Measurements from ENCODE around the gene GOLGA2.

Gene GOLGA2

GRCh38 chr9:128257907-128258306 lies 17.9 kb downstream of the GOLGA2 start:
- TF ChIP-seq CTCF (IDR thresholded peaks at IDR 0.05; ENCODE audit: insufficient read depth, low read depth, low read length, missing control alignments), result no peak
- H3K4me3 ChIP-seq (ENCODE audit: low read length), result no peak overlapping the region
- DNase-seq (ENCODE audit: low read depth), result no peak

- no peak overlapping the region for H3K4me3 ChIP-seq (ENCODE audit: low read length)
- TF ChIP-seq CTCF (IDR thresholded peaks at IDR 0.05; ENCODE audit: insufficient read depth, low read depth, low read length, missing control alignments), result no peak
- DNase-seq (ENCODE audit: low read depth), result no peak
Measured at GRCh38 chr9:128257086-128257825, 18.6 kb downstream of the GOLGA2 start.

- peak; percentile 84 for TF ChIP-seq CTCF (IDR thresholded peaks at IDR 0.05; ENCODE audit: insufficient read depth, low read depth, low read length, missing control alignments)
- no peak overlapping the region for H3K4me3 ChIP-seq (ENCODE audit: low read length)
- peak; percentile 47 for DNase-seq (ENCODE audit: low read depth)
Measured at GRCh38 chr9:128254855-128255759, 20.7 kb downstream of the GOLGA2 start.

- DNase-seq (ENCODE audit: low read depth), result no peak
- no peak for TF ChIP-seq CTCF (IDR thresholded peaks at IDR 0.05; ENCODE audit: insufficient read depth, low read depth, low read length, missing control alignments)
- no peak overlapping the region for H3K4me3 ChIP-seq (ENCODE audit: low read length)
Measured at GRCh38 chr9:128254362-128254761, 21.4 kb downstream of the GOLGA2 start.

GRCh38 chr9:128253991-128254346 lies 21.8 kb downstream of the GOLGA2 start:
- DNase-seq (ENCODE audit: low read depth), result no peak
- no peak for TF ChIP-seq CTCF (IDR thresholded peaks at IDR 0.05; ENCODE audit: insufficient read depth, low read depth, low read length, missing control alignments)
- no peak overlapping the region for H3K4me3 ChIP-seq (ENCODE audit: low read length)

GRCh38 chr9:128253140-128253990 lies 22.4 kb downstream of the GOLGA2 start:
- H3K4me3 ChIP-seq (ENCODE audit: low read length), result no peak overlapping the region
- no peak for DNase-seq (ENCODE audit: low read depth)
- TF ChIP-seq CTCF (IDR thresholded peaks at IDR 0.05; ENCODE audit: insufficient read depth, low read depth, low read length, missing control alignments), result no peak

All from epithelial cell of esophagus (primary cell).